Endothelial cell of umbilical vein (primary cell): Measurements from ENCODE around the gene ATP2C2. TPM values are rescaled to one million over a fixed set of nuclear protein-coding genes. Genes with fewer than 3 reads are reported as not detected.

Experiments
- BruUV-seq: library from RNA; stranded (reverse); fragments of 400-500 nt; replicated peaks from 2 replicates; lab custom pipeline; 2021; lab: Mats Ljungman, UMichigan
- CTCF ChIA-PET: fragments of 300-600, 350-600 bp; sonication (Branson Sonifier 250); formaldehyde crosslinking; loops from one replicate; lab custom pipeline; 2021; ENCODE audit warnings: antibody characterized with exemption, inconsistent platforms; lab: Charles Lee
- POLR2A ChIA-PET: fragments of 300-600, 350-600 bp; sonication (Branson Sonifier 250); formaldehyde crosslinking; loops from one replicate; lab custom pipeline; 2021; ENCODE audit warnings: antibody characterized with exemption, inconsistent platforms; lab: Charles Lee
- DNase-seq: peaks from one replicate; pipeline ENCODE4 v3.0.0-alpha.2; 2011; ENCODE audit warnings: low read depth, low spot score
- FAIRE-seq: peaks from 2 replicates; lab custom pipeline; 2011; peaks lifted over from hg19 to GRCh38; lab: Jason Lieb, UNC
- H2AFZ ChIP-seq: 2 replicates; pipeline ENCODE4 v1.6.0; 2012; ENCODE audit warnings: low read depth, low read length, control low read depth, inconsistent platforms
- H3K27ac ChIP-seq: 2 replicates; pipeline ENCODE4 v1.5.1; 2011; ENCODE audit warnings: low read depth, mild to moderate bottlenecking, control low read depth, low read length, moderate library complexity; ENCODE audit not compliant: insufficient read depth
- H3K27me3 ChIP-seq, 2 experiments: 2 replicates each; pipeline versions ENCODE4 v1.6.0 to v1.6.1; 2011; ENCODE audit warnings: low read length in 2 of 2, mixed read lengths in 1 of 2; ENCODE audit not compliant: control insufficient read depth in 2 of 2, insufficient read depth in 2 of 2
- H3K36me3 ChIP-seq, 2 experiments: 2 replicates in 1 of 2; 3 replicates in 1 of 2; pipeline ENCODE4 v1.5.1; 2011; ENCODE audit warnings: low read length in 2 of 2, mild to moderate bottlenecking in 1 of 2, moderate library complexity in 1 of 2; ENCODE audit not compliant: control insufficient read depth in 2 of 2, insufficient read depth in 2 of 2; ENCODE audit errors: extremely low read depth in 1 of 2
- H3K4me1 ChIP-seq: 3 replicates; pipeline ENCODE4 v1.5.1; 2011; ENCODE audit warnings: mild to moderate bottlenecking, low read length; ENCODE audit not compliant: control insufficient read depth, insufficient read depth; ENCODE audit errors: extremely low read depth
- H3K4me2 ChIP-seq: 2 replicates; pipeline ENCODE4 v1.6.1; 2011; ENCODE audit warnings: low read length, control low read depth, mixed read lengths; ENCODE audit not compliant: insufficient read depth
- H3K4me3 ChIP-seq, 3 experiments: fragments of 200-600 bp in 1 of 3; sonication (generic), shearing (Covaris generic) in 1 of 3; replicated peaks in 1 of 3; 2 replicates each; pipeline ENCODE4 v1.5.1; 2011 to 2016; ENCODE audit warnings: control low read depth in 3 of 3, low read length in 3 of 3, mild to moderate bottlenecking in 2 of 3, inconsistent platforms in 1 of 3, low read depth in 1 of 3, moderate library complexity in 1 of 3; ENCODE audit not compliant: insufficient read depth in 1 of 3
- H3K79me2 ChIP-seq: 2 replicates; pipeline ENCODE4 v1.6.0; 2012; ENCODE audit warnings: low read length, inconsistent platforms; ENCODE audit not compliant: control insufficient read depth, insufficient read depth
- H3K9ac ChIP-seq: replicated peaks from 2 replicates; pipeline ENCODE3; 2011; ENCODE audit warnings: low read length, control low read depth; ENCODE audit not compliant: insufficient read depth; ENCODE audit errors: extremely low read depth
- H3K9me1 ChIP-seq: replicated peaks from 3 replicates; pipeline ENCODE4 v1.6.0; 2011; ENCODE audit warnings: mild to moderate bottlenecking, low read length; ENCODE audit not compliant: control insufficient read depth, insufficient read depth; ENCODE audit errors: extremely low read depth
- H3K9me3 ChIP-seq: replicated peaks from 2 replicates; pipeline ENCODE4 v1.5.1; 2012; ENCODE audit warnings: low read length, inconsistent platforms; ENCODE audit not compliant: control insufficient read depth, insufficient read depth
- H4K20me1 ChIP-seq: replicated peaks from 2 replicates; pipeline ENCODE3; 2011; ENCODE audit warnings: mild to moderate bottlenecking, low read length; ENCODE audit not compliant: control insufficient read depth, insufficient read depth; ENCODE audit errors: extremely low read depth
- EZH2 ChIP-seq: IDR thresholded peaks from 2 replicates; pipeline ENCODE4 v1.6.1; 2012; ENCODE audit warnings: borderline replicate concordance, low read depth, mild to moderate bottlenecking, moderate library complexity, low read length, inconsistent platforms; ENCODE audit not compliant: severe bottlenecking
- FOS ChIP-seq: IDR thresholded peaks from 2 replicates; pipeline ENCODE4 v1.6.1; 2011; ENCODE audit warnings: mild to moderate bottlenecking, low read length, moderate library complexity, borderline replicate concordance; ENCODE audit not compliant: insufficient read depth
- GATA2 ChIP-seq: IDR thresholded peaks from 2 replicates; pipeline ENCODE4 v1.7.0; 2011; ENCODE audit warnings: low read depth, mild to moderate bottlenecking, moderate library complexity, mixed read lengths, low read length; ENCODE audit not compliant: insufficient read length, insufficient read depth
- JUN ChIP-seq: IDR thresholded peaks from 2 replicates; pipeline ENCODE4 v1.6.1; 2011; ENCODE audit warnings: borderline replicate concordance, low read depth; ENCODE audit not compliant: insufficient read length, insufficient read depth
- MYC ChIP-seq: IDR thresholded peaks from one replicate; pipeline ENCODE4 v1.6.1; 2011; ENCODE audit warnings: mild to moderate bottlenecking, low read depth, low read length
- POLR2A ChIP-seq: IDR thresholded peaks from 2 replicates; pipeline ENCODE4 v1.6.1; 2012; ENCODE audit warnings: low read depth, mild to moderate bottlenecking, control low read depth, low read length
- POLR2AphosphoS5 ChIP-seq: IDR thresholded peaks from 2 replicates; pipeline ENCODE4 v1.6.1; 2012; ENCODE audit warnings: low read depth, mild to moderate bottlenecking, control low read depth, low read length, moderate library complexity; ENCODE audit not compliant: insufficient read depth
- dilution Hi-C: fragments of 300-500 bp; cut with MboI; formaldehyde crosslinking; loops from one replicate; pipeline ENCODE4 v1.15.0; 2019; ENCODE audit warnings: low sequenced_read_pairs; ENCODE audit not compliant: extremely low pct_ligation_motif_present
- intact Hi-C: fragments of 100-400 bp; cut with micrococcal nuclease; formaldehyde crosslinking; loops from one replicate; pipeline ENCODE4 v1.10.0; 2022
- polyA plus RNA-seq, 4 experiments: library from polyadenylated mRNA; depleted of rRNA in 3 of 4; stranded (reverse) in 3 of 4; unstranded in 1 of 4; fragments of >200 nt; gene quantifications; 2 replicates each; pipeline versions ENCODE4 v1.2.1 to v1.2.3, GENCODE V29; 2011 to 2012; ENCODE audit warnings: missing spikeins in 1 of 4
- total RNA-seq: library from RNA; stranded (reverse); gene quantifications from 2 replicates; pipeline ENCODE4 v1.2.3, GENCODE V29; 2021
- TF ChIP-seq, protein P1 (sequence below), 2 donors: IDR thresholded peaks; 1 replicate in 1 of 2; 2 replicates in 1 of 2; pipeline ENCODE4 v1.5.1; 2011; ENCODE audit warnings: low read length in 2 of 2, mild to moderate bottlenecking in 2 of 2, moderate library complexity in 2 of 2, control low read depth in 1 of 2, inconsistent platforms in 1 of 2, low read depth in 1 of 2; ENCODE audit not compliant: insufficient read depth in 1 of 2; ENCODE audit errors: extremely low read depth in 1 of 2
- TF ChIP-seq, protein P2 (sequence below): IDR thresholded peaks from 2 replicates; pipeline ENCODE4 v1.6.1; 2011; ENCODE audit not compliant: insufficient read depth, insufficient read length

Gene ATP2C2
- total and polyA plus RNA-seq, 2 donors (not counting 3 experiments of a cell fraction or from before 2014, with no cell fraction given), result not detected

DNA sequence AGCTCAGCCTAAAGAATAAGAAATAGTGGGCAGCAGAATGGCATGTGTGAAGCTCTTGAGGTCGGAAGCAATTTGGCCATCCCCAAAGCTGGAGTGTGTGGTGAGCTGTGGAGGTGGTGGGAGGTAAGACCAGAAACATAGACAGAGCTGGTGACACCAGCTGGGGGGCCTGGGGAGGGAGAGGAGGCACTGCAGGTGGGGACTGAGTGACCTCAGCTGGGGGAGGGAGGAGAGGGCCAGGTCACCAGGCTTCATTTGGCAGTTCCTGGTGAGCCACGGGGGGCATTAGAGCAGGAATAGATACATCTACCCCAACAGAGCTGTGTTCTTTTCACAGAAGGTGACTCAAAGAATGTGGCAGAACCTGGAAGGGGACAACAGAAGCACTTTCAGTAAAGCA lies 41.8 kb upstream of the ATP2C2 start:
- no peaks in the 10 kb centered on the region for H3K9me3 ChIP-seq
- DNase-seq (no peak), FAIRE-seq (no peak)
- H3K9ac ChIP-seq, result no peak overlapping the region
- dilution Hi-C loops (no loop called here), intact Hi-C loops (no loop called here)
- no peak overlapping the region for H2AFZ ChIP-seq
- BruUV-seq, result no TSS peak
- no peaks in the 10 kb centered on the region for H3K79me2 ChIP-seq
- H4K20me1 ChIP-seq, result no peaks in the 10 kb centered on the region
- no peak overlapping the region for H3K4me3 ChIP-seq
- no peak for TF ChIP-seq MYC
- no peak for TF ChIP-seq FOS
- TF ChIP-seq, protein P1, sequence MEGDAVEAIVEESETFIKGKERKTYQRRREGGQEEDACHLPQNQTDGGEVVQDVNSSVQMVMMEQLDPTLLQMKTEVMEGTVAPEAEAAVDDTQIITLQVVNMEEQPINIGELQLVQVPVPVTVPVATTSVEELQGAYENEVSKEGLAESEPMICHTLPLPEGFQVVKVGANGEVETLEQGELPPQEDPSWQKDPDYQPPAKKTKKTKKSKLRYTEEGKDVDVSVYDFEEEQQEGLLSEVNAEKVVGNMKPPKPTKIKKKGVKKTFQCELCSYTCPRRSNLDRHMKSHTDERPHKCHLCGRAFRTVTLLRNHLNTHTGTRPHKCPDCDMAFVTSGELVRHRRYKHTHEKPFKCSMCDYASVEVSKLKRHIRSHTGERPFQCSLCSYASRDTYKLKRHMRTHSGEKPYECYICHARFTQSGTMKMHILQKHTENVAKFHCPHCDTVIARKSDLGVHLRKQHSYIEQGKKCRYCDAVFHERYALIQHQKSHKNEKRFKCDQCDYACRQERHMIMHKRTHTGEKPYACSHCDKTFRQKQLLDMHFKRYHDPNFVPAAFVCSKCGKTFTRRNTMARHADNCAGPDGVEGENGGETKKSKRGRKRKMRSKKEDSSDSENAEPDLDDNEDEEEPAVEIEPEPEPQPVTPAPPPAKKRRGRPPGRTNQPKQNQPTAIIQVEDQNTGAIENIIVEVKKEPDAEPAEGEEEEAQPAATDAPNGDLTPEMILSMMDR (IDR thresholded peaks at IDR 0.05; ENCODE audit: extremely low read depth in 1 of 2, insufficient read depth in 1 of 2, low read depth in 1 of 2, low read length in 2 of 2), result no peak
- no peak for TF ChIP-seq POLR2AphosphoS5
- TF ChIP-seq, protein P2, sequence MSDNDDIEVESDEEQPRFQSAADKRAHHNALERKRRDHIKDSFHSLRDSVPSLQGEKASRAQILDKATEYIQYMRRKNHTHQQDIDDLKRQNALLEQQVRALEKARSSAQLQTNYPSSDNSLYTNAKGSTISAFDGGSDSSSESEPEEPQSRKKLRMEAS, result no peak
- no peak for TF ChIP-seq EZH2
- TF ChIP-seq GATA2, result no peak
- TF ChIP-seq JUN, result no peak
- TF ChIP-seq POLR2A, result no peak
- no peaks in the 10 kb centered on the region for H3K27me3 ChIP-seq
- no peak overlapping the region for H3K4me2 ChIP-seq
- H3K36me3 ChIP-seq, result no peaks in the 10 kb centered on the region
- ChIA-PET CTCF (interaction anchor here (1.3 kb wide), 1 partner anchor 19 kb away, joined by 4 read pairs; no protein-coding TSS in a partner anchor), POLR2A (no interaction called here)
- no peaks in the 10 kb centered on the region for H3K9me1 ChIP-seq
- H3K27ac ChIP-seq, result no peak overlapping the region
- H3K4me1 ChIP-seq, result no peaks in the 10 kb centered on the region
